Measurements from ENCODE around the gene PEAR1.

PEAR1 gene

GRCh38 chr1:156868341-156868740, 25.2 kb upstream of the PEAR1 start:
- no peak overlapping the region for H3K4me3 Mint-ChIP-seq
- H3K4me1 Mint-ChIP-seq (ENCODE audit: low read depth) = peaks cover 31% of the 10 kb centered on the region
- H3K27ac Mint-ChIP-seq = no peak overlapping the region
- H3K36me3 Mint-ChIP-seq (ENCODE audit: low read depth) = peaks cover 7% of the 10 kb centered on the region
- H3K9me3 Mint-ChIP-seq = no peaks in the 10 kb centered on the region
- H3K27me3 Mint-ChIP-seq (ENCODE audit: low read depth) = no peaks in the 10 kb centered on the region

DNA sequence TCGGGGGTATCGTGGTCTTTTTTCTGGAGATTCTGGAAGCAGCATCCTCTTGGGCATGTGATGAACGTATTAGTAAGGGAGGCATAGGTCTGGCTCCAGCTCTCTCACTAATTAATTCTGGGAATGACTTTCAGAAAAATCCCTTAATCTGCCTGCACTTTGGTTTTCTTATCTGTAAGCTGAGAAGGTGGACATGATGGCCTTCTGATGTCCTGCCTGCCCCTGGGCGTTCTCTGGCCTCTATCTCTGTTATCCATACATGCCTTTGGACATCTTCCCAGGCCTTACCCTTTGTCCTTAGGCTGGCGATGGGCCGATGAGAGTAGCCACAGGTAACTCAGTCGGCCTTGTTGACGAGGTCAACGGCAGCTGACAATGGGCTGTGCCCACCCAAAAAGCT, 24.1 kb upstream of the PEAR1 start:
- Mint-ChIP-seq H3K27ac (no peak overlapping the region), H3K4me3 (no peak overlapping the region)

GRCh38 chr1:156873659-156874058, 19.9 kb upstream of the PEAR1 start:
- no peak overlapping the region for H3K27ac Mint-ChIP-seq
- H3K4me3 Mint-ChIP-seq = no peak overlapping the region
- H3K36me3 Mint-ChIP-seq (ENCODE audit: low read depth) = no peaks in the 10 kb centered on the region
- H3K9me3 Mint-ChIP-seq = no peaks in the 10 kb centered on the region
- peaks cover 4% of the 10 kb centered on the region for H3K4me1 Mint-ChIP-seq (ENCODE audit: low read depth)
- H3K27me3 Mint-ChIP-seq (ENCODE audit: low read depth) = peaks cover 13% of the 10 kb centered on the region

More for the DNA sequence above, 24.1 kb upstream of the PEAR1 start:
- Mint-ChIP-seq H3K27me3 (ENCODE audit: low read depth) (no peaks in the 10 kb centered on the region), H3K4me1 (ENCODE audit: low read depth) (peaks cover 21% of the 10 kb centered on the region), H3K36me3 (ENCODE audit: low read depth) (peaks cover 1% of the 10 kb centered on the region), H3K9me3 (no peaks in the 10 kb centered on the region)

GRCh38 chr1:156874142-156874541, 19.4 kb upstream of the PEAR1 start:
- no peaks in the 10 kb centered on the region for H3K36me3 Mint-ChIP-seq (ENCODE audit: low read depth)

DNA sequence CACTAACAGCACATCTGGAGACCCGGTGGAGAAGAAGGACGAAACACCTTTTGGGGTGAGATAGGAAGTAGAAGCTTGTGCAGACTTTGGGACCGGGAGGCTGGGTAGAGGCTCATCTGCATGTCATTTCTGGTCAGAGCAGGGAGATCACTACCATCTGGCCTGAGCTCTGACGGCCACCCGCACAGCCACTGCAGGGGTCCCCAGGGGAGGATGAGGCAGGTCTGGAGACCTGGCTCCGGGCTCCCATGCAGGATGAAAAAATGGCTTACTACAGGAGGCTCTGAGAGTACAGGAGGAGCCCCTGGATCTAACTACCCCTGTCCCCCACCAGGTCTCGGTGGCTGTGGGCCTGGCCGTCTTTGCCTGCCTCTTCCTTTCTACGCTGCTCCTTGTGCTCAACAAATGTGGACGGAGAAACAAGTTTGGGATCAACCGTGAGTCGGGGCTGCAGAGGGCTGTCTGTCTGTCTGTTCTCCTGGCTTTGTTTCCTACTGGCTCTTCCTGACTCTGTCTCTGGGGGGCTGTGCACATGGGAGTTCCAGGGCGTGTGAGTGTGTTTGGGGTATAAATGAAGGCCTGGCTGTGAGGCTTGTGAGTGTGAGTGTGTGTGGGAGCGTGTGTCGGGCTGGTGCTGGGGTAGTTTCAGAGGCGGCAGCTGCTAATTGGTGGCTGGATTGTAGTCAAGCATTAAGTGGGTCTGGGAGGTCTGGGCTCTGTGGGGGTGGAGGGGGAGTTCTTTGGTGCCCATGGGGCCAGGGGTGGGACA, 18.8 kb upstream of the PEAR1 start:
- Mint-ChIP-seq H3K36me3 (ENCODE audit: low read depth) (no peaks in the 10 kb centered on the region), H3K9me3 (no peaks in the 10 kb centered on the region), H3K27me3 (ENCODE audit: low read depth) (peaks cover 17% of the 10 kb centered on the region), H3K4me3 (no peak overlapping the region), H3K4me1 (ENCODE audit: low read depth) (peaks cover 4% of the 10 kb centered on the region), H3K27ac (no peak overlapping the region)

More at GRCh38 chr1:156874142-156874541, 19.4 kb upstream of the PEAR1 start:
- no peaks in the 10 kb centered on the region for H3K9me3 Mint-ChIP-seq
- no peak overlapping the region for H3K27ac Mint-ChIP-seq
- H3K4me3 Mint-ChIP-seq = no peak overlapping the region
- H3K27me3 Mint-ChIP-seq (ENCODE audit: low read depth) = peaks cover 15% of the 10 kb centered on the region
- H3K4me1 Mint-ChIP-seq (ENCODE audit: low read depth) = peaks cover 4% of the 10 kb centered on the region

DNA sequence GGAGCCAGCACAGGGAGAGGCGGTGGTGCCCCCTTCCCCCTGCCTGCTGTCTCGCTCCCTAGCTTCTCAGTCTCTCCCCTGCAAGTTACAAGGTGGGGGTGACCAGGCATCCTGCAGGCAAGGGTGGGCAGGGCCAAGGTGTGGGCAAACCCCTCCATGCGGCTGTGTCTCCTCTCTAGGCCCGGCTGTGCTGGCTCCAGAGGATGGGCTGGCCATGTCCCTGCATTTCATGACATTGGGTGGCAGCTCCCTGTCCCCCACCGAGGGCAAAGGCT, 18.2 kb upstream of the PEAR1 start:
- Mint-ChIP-seq H3K9me3 (no peaks in the 10 kb centered on the region), H3K4me1 (ENCODE audit: low read depth) (peaks cover 4% of the 10 kb centered on the region), H3K36me3 (ENCODE audit: low read depth) (no peaks in the 10 kb centered on the region), H3K27me3 (ENCODE audit: low read depth) (peaks cover 17% of the 10 kb centered on the region), H3K27ac (no peak overlapping the region), H3K4me3 (no peak overlapping the region)

DNA sequence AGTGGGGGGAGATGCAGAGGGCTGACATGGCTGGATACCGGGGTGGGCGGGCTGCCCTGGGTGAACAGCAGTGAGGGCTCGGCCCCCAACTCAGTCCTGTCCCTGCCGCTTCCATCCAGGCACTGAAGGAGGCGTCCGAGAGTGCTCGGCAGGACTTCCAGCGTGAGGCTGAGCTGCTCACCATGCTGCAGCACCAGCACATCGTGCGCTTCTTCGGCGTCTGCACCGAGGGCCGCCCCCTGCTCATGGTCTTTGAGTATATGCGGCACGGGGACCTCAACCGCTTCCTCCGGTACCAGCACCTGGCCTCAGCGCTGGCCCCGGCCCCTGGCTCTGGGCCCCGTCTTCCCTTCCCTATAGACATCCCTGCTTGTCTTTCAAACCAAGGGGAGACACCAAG, 17.2 kb upstream of the PEAR1 start:
- Mint-ChIP-seq H3K4me3 (no peak overlapping the region), H3K36me3 (ENCODE audit: low read depth) (no peaks in the 10 kb centered on the region), H3K9me3 (no peaks in the 10 kb centered on the region), H3K27ac (no peak overlapping the region), H3K4me1 (ENCODE audit: low read depth) (no peaks in the 10 kb centered on the region), H3K27me3 (ENCODE audit: low read depth) (peaks cover 17% of the 10 kb centered on the region)

GRCh38 chr1:156877433-156878170, 15.9 kb upstream of the PEAR1 start:
- Mint-ChIP-seq H3K9me3 (no peaks in the 10 kb centered on the region), H3K27me3 (ENCODE audit: low read depth) (peaks cover 17% of the 10 kb centered on the region), H3K4me1 (ENCODE audit: low read depth) (no peaks in the 10 kb centered on the region), H3K27ac (no peak overlapping the region), H3K36me3 (ENCODE audit: low read depth) (no peaks in the 10 kb centered on the region), H3K4me3 (no peak overlapping the region)

GRCh38 chr1:156879876-156880275, 13.6 kb upstream of the PEAR1 start:
- Mint-ChIP-seq H3K4me3 (no peak overlapping the region), H3K27me3 (ENCODE audit: low read depth) (peaks cover 19% of the 10 kb centered on the region), H3K27ac (no peak overlapping the region), H3K9me3 (no peaks in the 10 kb centered on the region), H3K4me1 (ENCODE audit: low read depth) (no peaks in the 10 kb centered on the region), H3K36me3 (ENCODE audit: low read depth) (no peaks in the 10 kb centered on the region)

DNA sequence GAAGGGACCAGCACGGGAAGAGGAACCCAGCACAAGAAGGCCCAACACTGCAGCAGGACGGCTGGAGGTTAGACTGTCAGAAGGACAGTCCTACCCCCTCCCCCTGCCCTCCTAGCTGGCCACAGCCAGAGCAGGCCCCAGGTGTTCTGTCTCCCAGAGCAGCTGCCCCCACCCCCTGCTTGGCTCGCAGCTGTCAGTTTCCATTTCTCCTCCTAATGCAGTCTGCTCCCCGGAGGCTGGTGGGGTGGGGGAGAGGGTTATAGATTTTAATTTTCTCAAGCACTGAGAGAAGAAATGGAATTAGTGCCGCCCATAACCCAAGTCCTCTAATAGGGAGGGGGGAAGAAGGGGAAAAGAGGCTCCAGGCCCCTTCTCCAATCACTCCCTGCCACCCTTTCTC, 13.0 kb upstream of the PEAR1 start:
- Mint-ChIP-seq H3K27ac (no peak overlapping the region), H3K36me3 (ENCODE audit: low read depth) (no peaks in the 10 kb centered on the region), H3K27me3 (ENCODE audit: low read depth) (peaks cover 18% of the 10 kb centered on the region), H3K9me3 (no peaks in the 10 kb centered on the region), H3K4me3 (no peak overlapping the region), H3K4me1 (ENCODE audit: low read depth) (no peaks in the 10 kb centered on the region)

DNA sequence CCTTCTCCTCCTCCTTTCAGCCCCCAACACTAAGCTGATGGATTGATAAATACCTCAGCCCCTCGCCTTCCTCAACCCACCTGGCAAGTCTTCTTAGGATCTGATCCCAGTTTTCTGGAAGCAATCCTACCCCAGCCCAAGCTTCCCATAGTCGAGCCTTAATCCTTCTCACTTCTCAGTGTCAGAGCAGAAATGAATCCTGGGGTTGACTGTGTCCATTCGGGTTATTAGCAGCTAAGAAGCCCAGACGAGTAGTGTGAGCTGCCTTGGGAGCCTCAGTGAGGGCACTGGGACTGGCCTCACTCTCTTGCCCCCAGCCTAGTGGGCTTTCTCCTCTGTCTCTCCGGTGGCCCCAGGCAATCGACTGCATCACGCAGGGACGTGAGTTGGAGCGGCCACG, 12.4 kb upstream of the PEAR1 start:
- H3K36me3 Mint-ChIP-seq (ENCODE audit: low read depth) = no peaks in the 10 kb centered on the region
- no peak overlapping the region for H3K4me3 Mint-ChIP-seq
- no peaks in the 10 kb centered on the region for H3K4me1 Mint-ChIP-seq (ENCODE audit: low read depth)
- H3K27me3 Mint-ChIP-seq (ENCODE audit: low read depth) = peaks cover 20% of the 10 kb centered on the region
- no peaks in the 10 kb centered on the region for H3K9me3 Mint-ChIP-seq
- no peak overlapping the region for H3K27ac Mint-ChIP-seq

DNA sequence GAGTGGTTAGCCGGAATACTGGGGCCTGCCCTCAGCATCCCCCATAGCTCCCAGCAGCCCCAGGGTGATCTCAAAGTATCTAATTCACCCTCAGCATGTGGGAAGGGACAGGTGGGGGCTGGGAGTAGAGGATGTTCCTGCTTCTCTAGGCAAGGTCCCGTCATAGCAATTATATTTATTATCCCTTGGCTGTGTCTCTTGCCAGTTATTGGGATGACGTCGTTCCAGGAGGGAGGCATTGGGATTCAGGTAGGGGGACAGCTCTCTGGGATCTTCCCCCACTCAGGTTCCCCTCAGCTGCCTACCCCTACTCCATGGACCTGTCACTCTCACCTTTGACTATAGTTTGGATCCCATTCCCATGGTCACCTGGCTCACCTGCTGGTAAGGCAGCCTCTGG, 11.9 kb upstream of the PEAR1 start:
- Mint-ChIP-seq H3K27me3 (ENCODE audit: low read depth) (peaks cover 25% of the 10 kb centered on the region), H3K36me3 (ENCODE audit: low read depth) (no peaks in the 10 kb centered on the region), H3K27ac (no peak overlapping the region), H3K4me1 (ENCODE audit: low read depth) (no peaks in the 10 kb centered on the region), H3K9me3 (no peaks in the 10 kb centered on the region), H3K4me3 (no peak overlapping the region)

GRCh38 chr1:156882543-156882942, 11.0 kb upstream of the PEAR1 start:
- no peaks in the 10 kb centered on the region for H3K36me3 Mint-ChIP-seq (ENCODE audit: low read depth)
- H3K4me3 Mint-ChIP-seq = no peak overlapping the region
- H3K27ac Mint-ChIP-seq = no peak overlapping the region
- H3K27me3 Mint-ChIP-seq (ENCODE audit: low read depth) = peaks cover 25% of the 10 kb centered on the region
- no peaks in the 10 kb centered on the region for H3K9me3 Mint-ChIP-seq
- no peaks in the 10 kb centered on the region for H3K4me1 Mint-ChIP-seq (ENCODE audit: low read depth)

DNA sequence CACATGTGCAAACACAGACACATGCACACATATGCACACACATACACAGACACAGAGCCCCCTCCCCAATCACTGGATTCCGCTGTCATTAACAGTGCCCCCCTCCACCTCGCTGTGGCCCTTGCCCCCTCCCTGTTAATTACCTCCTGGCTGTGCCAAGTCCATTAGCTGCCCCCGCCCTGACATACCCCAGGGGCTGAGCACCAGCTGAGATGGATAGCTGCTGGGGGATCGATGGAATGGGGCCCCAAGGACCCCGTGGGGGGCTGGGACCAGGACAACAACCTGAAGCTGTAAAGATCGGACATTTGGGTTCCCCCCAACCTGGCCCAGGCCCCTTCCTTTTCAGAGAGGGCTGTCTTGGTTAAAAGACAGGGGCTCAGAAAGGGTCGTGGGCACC, 9.6 kb upstream of the PEAR1 start:
- H3K36me3 Mint-ChIP-seq (ENCODE audit: low read depth) = no peaks in the 10 kb centered on the region
- H3K27me3 Mint-ChIP-seq (ENCODE audit: low read depth) = peaks cover 22% of the 10 kb centered on the region
- no peak overlapping the region for H3K27ac Mint-ChIP-seq
- H3K9me3 Mint-ChIP-seq = no peaks in the 10 kb centered on the region
- no peak overlapping the region for H3K4me3 Mint-ChIP-seq
- no peaks in the 10 kb centered on the region for H3K4me1 Mint-ChIP-seq (ENCODE audit: low read depth)

DNA sequence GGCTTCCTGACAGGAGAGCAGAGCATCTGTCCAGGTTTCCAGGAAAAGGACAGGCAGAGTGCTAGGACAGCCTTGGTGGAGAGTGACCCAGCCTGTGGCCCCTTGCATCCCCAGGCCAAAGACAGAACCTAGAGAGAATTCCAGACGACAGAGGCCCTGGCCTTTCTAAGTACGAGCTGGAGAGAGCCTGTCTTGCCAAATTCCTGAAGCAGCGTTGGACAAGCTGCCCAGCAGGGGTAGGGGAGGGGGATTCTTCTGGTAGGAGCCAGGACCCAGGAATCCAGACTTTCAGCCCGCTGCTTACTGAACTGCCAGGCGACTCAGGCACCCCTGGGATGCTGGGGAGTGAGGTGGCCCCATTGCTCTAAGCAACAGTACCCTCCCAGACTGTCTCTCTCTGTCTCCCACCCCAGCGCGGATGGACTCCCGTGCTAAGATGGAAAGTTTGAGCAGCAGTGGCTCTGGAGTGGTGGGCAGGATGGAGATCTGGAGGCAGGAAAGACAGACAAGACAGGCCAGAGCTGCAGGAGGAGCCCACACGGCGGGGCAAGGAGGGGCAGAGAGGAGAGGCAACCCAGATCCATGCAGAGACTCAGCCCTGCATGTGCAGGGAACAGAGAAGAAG, 8.8 kb upstream of the PEAR1 start:
- Mint-ChIP-seq H3K4me3 (no peak overlapping the region), H3K36me3 (ENCODE audit: low read depth) (no peaks in the 10 kb centered on the region), H3K9me3 (no peaks in the 10 kb centered on the region), H3K27me3 (ENCODE audit: low read depth) (peaks cover 22% of the 10 kb centered on the region), H3K27ac (no peak overlapping the region), H3K4me1 (ENCODE audit: low read depth) (no peaks in the 10 kb centered on the region)
